PC-3 (cell line): ENCODE results near the gene CMSS1. TPM values are rescaled to one million over a fixed set of nuclear protein-coding genes. Genes with fewer than 3 reads are reported as not detected.

ENCODE experiments used
- ATAC-seq: fragments of 200-7000 bp; cut with Tn5 transposase; 2 replicates; pipeline ENCODE4 v1.9.1; 2020; ENCODE audit warnings: mild to moderate bottlenecking, moderate library complexity
- BruUV-seq: library from RNA; stranded (reverse); fragments of 400-500 nt; replicated peaks from 2 replicates; lab custom pipeline; 2021; lab: Mats Ljungman, UMichigan
- CTCF ChIA-PET: fragments of 300-600 bp; sonication (Branson Sonifier 250); formaldehyde crosslinking; loops from one replicate; lab custom pipeline; 2022; ENCODE audit warnings: antibody characterized with exemption; lab: Charles Lee
- POLR2A ChIA-PET: fragments of 300-600 bp; sonication (Branson Sonifier 250); formaldehyde crosslinking; loops from one replicate; lab custom pipeline; 2022; ENCODE audit warnings: antibody characterized with exemption; ENCODE audit not compliant: unreplicated experiment; lab: Charles Lee
- DNase-seq: peaks from one replicate; pipeline ENCODE4 v3.0.0-alpha.2; 2015
- H2AFZ ChIP-seq: fragments of 300-600 bp; sonication (generic); 2 replicates; pipeline ENCODE4 v1.6.0; 2016; ENCODE audit warnings: antibody characterized with exemption, low read length
- H3F3A ChIP-seq: fragments of 300-600 bp; sonication (generic); one replicate; pipeline ENCODE4 v1.6.0; 2017; ENCODE audit warnings: antibody characterized with exemption, low read length, control low read depth, mild to moderate bottlenecking; ENCODE audit not compliant: unreplicated experiment
- H3K27ac ChIP-seq: fragments of 300-600 bp; sonication (generic); 2 replicates; pipeline ENCODE4 v1.5.1; 2016; ENCODE audit warnings: mild to moderate bottlenecking, low read length
- H3K27me3 ChIP-seq: fragments of 300-600 bp; sonication (generic); 2 replicates; pipeline ENCODE4 v1.6.1; 2016; ENCODE audit warnings: low read length, mixed read lengths
- H3K36me3 ChIP-seq: fragments of 300-600 bp; sonication (generic); 2 replicates; pipeline ENCODE4 v1.6.1; 2016; ENCODE audit warnings: low read depth, mixed run types, low read length, mixed read lengths
- H3K4me1 ChIP-seq: fragments of 300-600 bp; sonication (generic); 2 replicates; pipeline ENCODE4 v1.5.1; 2016; ENCODE audit warnings: low read length; ENCODE audit not compliant: insufficient read depth
- H3K4me2 ChIP-seq: fragments of 300-600 bp; sonication (generic); 2 replicates; pipeline ENCODE4 v1.6.0; 2016; ENCODE audit warnings: low read length
- H3K4me3 ChIP-seq: fragments of 300-600 bp; sonication (generic); 2 replicates; pipeline ENCODE4 v1.5.1; 2016; ENCODE audit warnings: mild to moderate bottlenecking, low read length, mixed read lengths
- H3K79me2 ChIP-seq: fragments of 300-600 bp; sonication (generic); 2 replicates; pipeline ENCODE4 v1.6.1; 2017; ENCODE audit warnings: low read length, mixed read lengths
- H3K9ac ChIP-seq: fragments of 300-600 bp; sonication (generic); 2 replicates; pipeline ENCODE4 v1.6.0; 2016; ENCODE audit warnings: mild to moderate bottlenecking, low read length
- H3K9me2 ChIP-seq: fragments of 300-600 bp; sonication (generic); replicated peaks from 2 replicates; pipeline ENCODE4 v1.6.1; 2016; ENCODE audit warnings: mixed run types, low read length, mixed read lengths
- H3K9me3 ChIP-seq: fragments of 300-600 bp; sonication (generic); 2 replicates; pipeline ENCODE4 v1.6.1; 2016; ENCODE audit warnings: low read length, mixed read lengths
- H4K20me1 ChIP-seq: fragments of 300-600 bp; sonication (generic); 2 replicates; pipeline ENCODE4 v1.6.1; 2016; ENCODE audit warnings: low read length, mixed read lengths
- EZH2 ChIP-seq: fragments of 300-600 bp; sonication (generic); IDR thresholded peaks from one replicate; pipeline ENCODE4 v1.6.1; 2017; ENCODE audit warnings: antibody characterized with exemption, mild to moderate bottlenecking, low read length; ENCODE audit not compliant: unreplicated experiment
- EZH2phosphoT487 ChIP-seq: fragments of 300-600 bp; sonication (generic); IDR thresholded peaks from 2 replicates; pipeline ENCODE4 v1.6.1; 2018; ENCODE audit warnings: mild to moderate bottlenecking, antibody characterized with exemption, low read length, borderline replicate concordance
- intact Hi-C: fragments of 100-400 bp; cut with micrococcal nuclease; formaldehyde crosslinking; loops from 2 replicates; pipeline ENCODE4 v1.9.0; 2023
- total RNA-seq: library from RNA; depleted of rRNA; stranded (reverse); fragments of >200 nt; gene quantifications from 2 replicates; pipeline ENCODE4 v1.2.3, GENCODE V29; 2014
- TF ChIP-seq, protein P1 (sequence below): fragments of 300-600 bp; sonication (generic); conservative IDR thresholded peaks from 2 replicates; pipeline ENCODE4 v1.5.1; 2017; ENCODE audit warnings: antibody characterized with exemption, low read depth, mild to moderate bottlenecking, low read length

CMSS1 gene
- total RNA-seq, 1 experiment from 2014 or later = 63.1 TPM

DNA sequence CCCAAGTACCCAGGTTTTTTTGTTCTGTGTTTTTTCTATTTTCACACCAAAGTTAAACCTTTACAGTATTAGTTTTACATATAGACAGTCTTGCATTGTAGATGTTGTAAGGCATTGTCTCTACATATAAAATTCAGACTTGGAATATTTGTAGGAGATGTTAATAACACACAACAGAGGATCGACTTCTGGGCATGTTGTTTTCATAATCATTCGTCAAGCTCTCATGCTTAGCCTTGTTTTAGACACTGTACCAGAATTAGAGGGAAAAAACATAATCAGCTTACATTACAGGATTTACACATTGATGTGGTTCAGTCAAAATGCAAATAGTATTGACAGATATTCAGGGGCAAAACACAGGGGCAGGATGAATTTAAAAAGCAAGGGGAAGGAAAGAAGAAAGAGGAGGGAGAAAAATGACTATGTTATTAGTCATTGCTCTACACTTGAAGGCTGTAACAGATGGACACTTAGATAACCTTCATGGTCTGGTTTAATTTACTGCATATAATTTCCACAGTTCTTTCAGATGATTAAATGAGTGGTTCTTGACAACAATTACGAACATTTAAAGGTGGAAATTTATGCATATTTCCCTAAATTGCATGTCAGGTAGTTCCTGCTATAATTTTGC, 7.5 kb downstream of the CMSS1 start:
- Histone ChIP-seq H3K27ac (no peak overlapping the region), H3F3A (no peaks in the 10 kb centered on the region), H3K27me3 (no peaks in the 10 kb centered on the region), H2AFZ (no peak overlapping the region), H3K4me2 (peak overlapping the region; percentile 60), H3K9ac (no peak overlapping the region), H4K20me1 (peaks cover 7% of the 10 kb centered on the region; the same call in 1 of the 2 replicates), H3K36me3 (no peaks in the 10 kb centered on the region), H3K79me2 (peaks cover 97% of the 10 kb centered on the region), H3K9me2 (no peaks in the 10 kb centered on the region), H3K4me3 (0 out of 2 replicates have a peak overlapping the region, but pooled peaks have one; percentile 7), H3K4me1 (peaks cover 15% of the 10 kb centered on the region), H3K9me3 (no peaks in the 10 kb centered on the region)
- TF ChIP-seq EZH2 (no peak), EZH2phosphoT487 (no peak)
- TF ChIP-seq, protein P1, sequence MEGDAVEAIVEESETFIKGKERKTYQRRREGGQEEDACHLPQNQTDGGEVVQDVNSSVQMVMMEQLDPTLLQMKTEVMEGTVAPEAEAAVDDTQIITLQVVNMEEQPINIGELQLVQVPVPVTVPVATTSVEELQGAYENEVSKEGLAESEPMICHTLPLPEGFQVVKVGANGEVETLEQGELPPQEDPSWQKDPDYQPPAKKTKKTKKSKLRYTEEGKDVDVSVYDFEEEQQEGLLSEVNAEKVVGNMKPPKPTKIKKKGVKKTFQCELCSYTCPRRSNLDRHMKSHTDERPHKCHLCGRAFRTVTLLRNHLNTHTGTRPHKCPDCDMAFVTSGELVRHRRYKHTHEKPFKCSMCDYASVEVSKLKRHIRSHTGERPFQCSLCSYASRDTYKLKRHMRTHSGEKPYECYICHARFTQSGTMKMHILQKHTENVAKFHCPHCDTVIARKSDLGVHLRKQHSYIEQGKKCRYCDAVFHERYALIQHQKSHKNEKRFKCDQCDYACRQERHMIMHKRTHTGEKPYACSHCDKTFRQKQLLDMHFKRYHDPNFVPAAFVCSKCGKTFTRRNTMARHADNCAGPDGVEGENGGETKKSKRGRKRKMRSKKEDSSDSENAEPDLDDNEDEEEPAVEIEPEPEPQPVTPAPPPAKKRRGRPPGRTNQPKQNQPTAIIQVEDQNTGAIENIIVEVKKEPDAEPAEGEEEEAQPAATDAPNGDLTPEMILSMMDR = no peak
- ATAC-seq = peak; percentile 86
- peak; percentile 64 for DNase-seq
- ChIA-PET POLR2A (no interaction called here), CTCF (interaction anchor here (0.7 kb wide), 1 partner anchor 714 kb away, joined by 3 read pairs; no protein-coding TSS in a partner anchor)
- no TSS peak for BruUV-seq
- intact Hi-C loops = no loop called here

- POLR2A ChIA-PET = no interaction called here
- H3K79me2 ChIP-seq = peaks cover 92% of the 10 kb centered on the region
Observed at GRCh38 chr3:99829844-99830243, 12.2 kb downstream of the CMSS1 start.

More at GRCh38 chr3:99829844-99830243, 12.2 kb downstream of the CMSS1 start:
- no peak overlapping the region for H3K9ac ChIP-seq
- no peak overlapping the region for H3K4me3 ChIP-seq
- CTCF ChIA-PET = no interaction called here
- H3K4me1 ChIP-seq = peaks cover 17% of the 10 kb centered on the region
- H3K27ac ChIP-seq = no peak overlapping the region
- intact Hi-C loops = loop anchor here (5.0 to 10.0 kb wide), 4 partner anchors 572 to 1555 kb away; partner anchors contain the start of genes LNP1 and TOMM70
- H4K20me1 ChIP-seq = peaks cover 10% of the 10 kb centered on the region; the same call in 1 of the 2 replicates
- H3K27me3 ChIP-seq = no peaks in the 10 kb centered on the region
- H3F3A ChIP-seq = no peaks in the 10 kb centered on the region
- ATAC-seq (no peak), DNase-seq (no peak)
- no peak overlapping the region for H2AFZ ChIP-seq
- TF ChIP-seq EZH2phosphoT487 = no peak
- TF ChIP-seq, protein P1 = no peak
- no peak for TF ChIP-seq EZH2
- no peaks in the 10 kb centered on the region for H3K36me3 ChIP-seq
- no peak overlapping the region for H3K4me2 ChIP-seq
- no peaks in the 10 kb centered on the region for H3K9me3 ChIP-seq
- BruUV-seq = no TSS peak
- no peaks in the 10 kb centered on the region for H3K9me2 ChIP-seq
